HG03280 (cell line): ENCODE measurements around the gene NFIB.

Experiments used
- ATAC-seq: cut with Tn5 transposase; IDR thresholded peaks from one replicate; pipeline ENCODE4 v1.9.1; 2021; ENCODE audit warnings: mild to moderate bottlenecking, moderate library complexity; ENCODE audit not compliant: unreplicated experiment

Gene NFIB

GRCh38 chr9:14307989-14308852 is 5.7 kb downstream of the NFIB start:
- ATAC-seq, result no peak

DNA sequence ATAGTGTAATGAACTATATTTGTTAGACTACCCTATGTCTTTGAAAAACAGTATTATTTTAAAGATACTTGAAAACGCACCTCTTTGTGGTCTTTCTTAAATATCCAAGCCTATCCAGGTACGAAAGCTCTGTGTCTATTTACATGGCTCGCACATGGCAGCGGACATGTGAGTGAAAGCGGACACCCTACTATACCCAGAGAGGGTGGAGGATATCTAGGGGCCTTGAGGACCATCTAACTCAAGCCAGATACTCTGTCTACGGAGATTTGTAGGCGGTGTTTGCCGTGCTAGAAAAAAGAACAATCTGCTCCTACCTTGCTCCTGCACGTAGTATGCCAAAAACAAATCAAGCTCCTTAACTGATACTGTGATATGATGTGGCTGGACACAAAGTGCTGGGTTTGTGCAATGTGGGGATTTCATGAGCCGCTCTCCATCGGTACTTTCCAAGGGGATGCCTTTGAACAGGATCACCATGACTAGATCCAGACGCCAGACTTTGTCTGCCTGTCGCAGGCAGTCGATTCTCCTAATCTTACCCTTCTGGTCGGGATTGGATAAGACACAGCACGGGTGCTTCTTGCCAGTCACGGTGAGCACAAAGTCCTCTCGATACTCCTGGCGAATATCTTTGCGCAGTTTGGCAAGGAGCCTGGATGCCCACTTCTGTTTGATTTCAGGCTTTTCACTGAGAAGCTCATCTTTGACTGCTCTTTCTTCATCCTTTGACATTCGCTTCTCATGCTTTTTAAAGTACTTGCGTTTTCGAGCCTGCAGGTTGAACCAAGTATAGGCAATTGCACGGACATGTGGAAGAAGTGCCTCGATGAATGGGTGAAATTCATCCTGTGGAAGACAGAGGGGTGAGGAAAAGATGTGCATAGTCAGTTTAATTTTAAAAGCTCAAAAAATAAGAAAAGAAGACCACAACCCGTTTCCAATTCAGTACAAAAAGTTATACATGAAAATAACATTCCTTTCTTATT is 7.0 kb downstream of the NFIB start:
- ATAC-seq, result no peak

DNA sequence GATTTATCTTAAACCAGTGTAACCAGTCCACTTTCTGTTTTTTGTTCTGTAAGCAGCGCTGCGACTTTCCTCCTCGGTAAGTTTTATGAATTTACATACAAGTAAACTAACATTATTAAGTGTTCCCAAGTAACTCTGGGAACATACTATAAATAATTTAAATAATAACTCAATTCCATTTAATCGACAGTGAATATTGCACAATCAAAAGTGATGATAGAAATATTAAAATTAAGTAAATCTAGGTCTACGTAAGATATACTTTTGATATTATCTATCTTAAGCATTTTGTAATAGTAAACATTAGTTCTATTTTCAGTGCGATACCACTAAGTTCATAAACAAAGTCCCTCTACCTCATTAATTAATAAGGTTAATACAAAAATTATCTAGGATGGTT is 7.8 kb downstream of the NFIB start:
- ATAC-seq, result no peak

GRCh38 chr9:14304259-14304658 is 9.7 kb downstream of the NFIB start:
- ATAC-seq, result no peak

- ATAC-seq, result no peak
Observed at GRCh38 chr9:14303521-14303920, 10.4 kb downstream of the NFIB start.

DNA sequence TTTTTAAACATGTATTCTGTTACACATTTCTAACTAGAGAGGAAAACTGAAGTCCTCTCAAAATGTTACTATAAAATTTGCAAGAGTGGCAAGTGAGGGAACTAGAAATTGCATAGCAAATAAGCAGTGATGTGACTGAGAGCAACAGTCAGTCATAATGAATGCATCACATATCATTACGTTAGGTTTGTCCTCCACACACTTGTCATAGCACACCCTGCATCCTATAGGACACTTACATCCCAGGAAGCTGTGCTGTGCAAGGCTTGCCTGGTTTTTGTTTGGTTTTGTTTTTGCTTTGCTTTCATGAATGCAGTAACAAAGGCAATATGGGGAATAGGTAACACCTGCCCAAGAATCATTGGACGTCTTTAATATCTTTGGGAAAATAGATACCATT is 10.8 kb downstream of the NFIB start:
- no peak for ATAC-seq

- no peak for ATAC-seq
Observed at GRCh38 chr9:14302405-14302804, 11.5 kb downstream of the NFIB start.

GRCh38 chr9:14301583-14302021 is 12.3 kb downstream of the NFIB start:
- no peak for ATAC-seq

- ATAC-seq, result no peak
Observed at GRCh38 chr9:14301006-14301405, 12.9 kb downstream of the NFIB start.

DNA sequence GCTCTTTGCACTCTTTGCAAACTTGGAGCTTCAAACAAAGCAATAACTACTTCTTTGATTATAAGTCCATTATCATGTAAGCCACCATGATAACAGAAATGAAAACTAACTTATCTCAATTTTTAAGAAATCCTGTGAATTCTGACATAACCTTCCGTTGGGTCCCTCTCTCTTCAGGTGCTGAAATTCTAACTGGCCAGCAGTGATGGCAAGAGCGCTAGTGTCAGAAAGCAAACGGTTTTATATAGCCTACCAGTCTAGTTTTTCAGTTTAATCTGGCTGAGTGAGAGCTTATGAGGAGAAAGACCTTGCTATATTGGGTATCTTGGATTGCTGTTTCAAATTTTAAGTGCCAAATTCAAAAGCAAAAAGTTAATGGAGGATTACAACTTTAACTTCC is 13.4 kb downstream of the NFIB start:
- ATAC-seq, result no peak

GRCh38 chr9:14300040-14300439 is 13.9 kb downstream of the NFIB start:
- no peak for ATAC-seq

- ATAC-seq, result no peak
Observed at GRCh38 chr9:14298601-14299022, 15.3 kb downstream of the NFIB start.

- ATAC-seq, result no peak
Observed at GRCh38 chr9:14296495-14297113, 17.3 kb downstream of the NFIB start.

DNA sequence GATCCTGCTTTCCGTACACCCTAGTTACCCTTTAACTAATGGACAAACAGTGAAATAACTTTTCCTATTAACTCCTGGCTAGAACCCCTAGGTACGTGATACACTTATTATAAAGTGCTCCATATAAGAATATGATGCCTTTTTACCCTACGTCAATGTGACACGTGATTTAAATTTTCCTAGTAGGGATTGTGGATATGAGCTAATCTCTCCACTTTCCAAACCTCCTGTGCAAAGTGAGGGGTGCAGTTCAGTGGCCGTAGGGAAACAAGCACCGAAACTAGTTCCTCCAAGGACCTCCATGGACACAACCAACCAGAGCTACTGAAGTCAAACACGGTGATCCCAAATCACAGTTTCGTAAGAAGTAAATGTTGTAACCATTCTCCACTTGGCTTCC is 19.3 kb downstream of the NFIB start:
- no peak for ATAC-seq

DNA sequence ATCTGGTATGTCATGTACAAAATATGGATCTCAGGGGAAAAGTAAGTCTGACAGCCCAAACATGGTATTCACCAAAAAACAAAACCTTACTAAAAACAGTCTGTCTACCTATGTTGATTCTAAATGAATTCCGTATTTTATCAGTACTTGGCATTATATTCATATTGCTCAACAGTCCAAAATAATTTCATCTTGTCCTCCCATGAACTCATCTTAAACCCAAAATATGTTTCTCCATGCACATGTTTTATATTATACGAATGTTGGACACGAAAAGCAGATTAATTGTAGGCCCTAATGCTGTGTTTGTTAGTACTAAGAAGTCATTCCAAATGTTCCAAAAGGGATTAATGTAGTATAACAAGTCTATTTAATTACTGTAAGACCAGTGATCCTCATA is 20.1 kb downstream of the NFIB start:
- no peak for ATAC-seq

- ATAC-seq, result no peak
Observed at GRCh38 chr9:14292181-14292739, 21.7 kb downstream of the NFIB start.

DNA sequence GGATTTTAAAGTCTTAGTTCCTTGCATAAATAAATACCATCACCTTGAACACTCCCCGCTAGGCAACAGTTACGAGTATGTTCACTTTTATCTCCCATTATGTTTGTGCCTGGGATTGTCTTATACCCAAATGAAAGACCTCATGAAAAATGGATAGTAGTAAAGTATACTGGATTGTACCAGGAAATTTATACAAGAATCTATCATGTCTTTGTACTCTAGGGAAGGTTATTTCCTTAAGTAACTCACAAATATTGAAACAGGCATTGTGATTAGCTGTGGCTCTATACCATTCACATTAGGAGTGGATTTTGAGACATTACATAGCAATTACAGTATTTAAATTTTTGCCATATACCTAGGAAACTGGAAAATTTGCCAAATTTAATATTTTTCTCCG is 24.0 kb downstream of the NFIB start:
- ATAC-seq, result no peak

DNA sequence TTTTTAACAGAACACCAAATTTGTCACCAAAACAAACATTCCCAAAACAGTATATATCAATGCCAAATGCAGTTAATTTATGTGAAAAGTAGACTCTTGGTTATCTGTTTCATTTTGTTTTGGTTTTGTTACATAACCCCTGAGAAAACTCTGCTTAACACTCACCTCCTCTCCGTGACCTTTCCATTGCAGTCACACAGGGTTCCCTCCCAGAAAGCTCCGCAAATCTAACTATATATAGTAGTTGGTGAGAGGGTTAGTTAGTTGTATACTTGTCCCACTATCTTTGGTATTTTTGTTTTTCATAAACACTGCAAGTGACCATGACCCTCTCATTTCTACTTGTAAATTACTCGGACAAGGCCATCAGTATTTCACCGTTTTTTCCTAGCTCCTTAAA is 25.5 kb downstream of the NFIB start:
- no peak for ATAC-seq

DNA sequence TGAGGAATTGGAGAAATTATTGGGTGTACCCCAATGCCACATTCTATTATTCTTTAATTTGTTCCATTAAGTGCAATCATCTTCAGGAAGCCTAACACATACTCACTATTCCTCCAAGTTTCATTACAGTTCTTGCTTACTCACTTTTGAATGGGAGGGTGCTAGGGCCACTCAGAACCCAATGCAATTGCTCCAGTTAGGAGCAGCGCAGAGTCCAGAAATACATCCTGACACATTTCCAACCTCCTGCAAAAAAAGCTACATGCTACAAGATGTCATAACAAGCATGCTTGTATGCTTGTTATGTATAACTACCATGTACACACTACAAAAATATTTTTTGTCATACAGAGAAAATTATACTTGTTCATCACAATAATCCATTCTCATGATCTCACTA is 27.8 kb downstream of the NFIB start:
- no peak for ATAC-seq

- no peak for ATAC-seq
Observed at GRCh38 chr9:14283276-14283675, 30.7 kb downstream of the NFIB start.

- ATAC-seq, result no peak
Observed at GRCh38 chr9:14281876-14282275, 32.1 kb downstream of the NFIB start.
